SK-N-SH treated with all-trans-retinoic acid at 6 μM for 48 hours (cell line): ENCODE measurements around the gene MYH11.

ENCODE experiments used
- ATAC-seq: fragments of 200-7000 bp; cut with Tn5 transposase; 3 replicates; pipeline ENCODE4 v1.9.1; 2020; ENCODE audit warnings: mild to moderate bottlenecking, moderate library complexity
- ARNTL ChIP-seq: fragments of 450-650 bp; formaldehyde crosslinking; IDR thresholded peaks from 2 replicates; pipeline ENCODE4 v1.5.0; 2020; ENCODE audit warnings: low read depth, mild to moderate bottlenecking, moderate library complexity, borderline replicate concordance
- BACH2 ChIP-seq: fragments of 250-450 bp; sonication (Bioruptor Pico); IDR thresholded peaks from 2 replicates; pipeline ENCODE4 v1.9.0; 2021; ENCODE audit warnings: mild to moderate bottlenecking, borderline replicate concordance
- CSDC2 ChIP-seq: fragments of 250-450 bp; sonication (Bioruptor Pico); IDR thresholded peaks from 2 replicates; pipeline ENCODE4 v1.5.0; 2020; ENCODE audit warnings: mild to moderate bottlenecking, moderate library complexity
- ESRRG ChIP-seq: fragments of 250-450 bp; sonication (Bioruptor Pico); IDR thresholded peaks from 2 replicates; pipeline ENCODE4 v1.6.1; 2021; ENCODE audit warnings: mild to moderate bottlenecking
- GLIS3 ChIP-seq: fragments of 250-450 bp; sonication (Bioruptor Pico); IDR thresholded peaks from 2 replicates; pipeline ENCODE4 v1.5.0; 2020; ENCODE audit warnings: mild to moderate bottlenecking, moderate library complexity
- ISL1 ChIP-seq: fragments of 250-450 bp; sonication (Bioruptor Pico); IDR thresholded peaks from 2 replicates; pipeline ENCODE4 v2.1.2; 2022; ENCODE audit warnings: mild to moderate bottlenecking, moderate library complexity
- OSR1 ChIP-seq: fragments of 250-450 bp; sonication (Bioruptor Pico); IDR thresholded peaks from 2 replicates; pipeline ENCODE4 v1.8.0; 2022; ENCODE audit warnings: moderate library complexity, mild to moderate bottlenecking, inconsistent platforms
- PATZ1 ChIP-seq: fragments of 250-450 bp; sonication (Bioruptor Pico); IDR thresholded peaks from 2 replicates; pipeline ENCODE4 v1.8.0; 2020; ENCODE audit warnings: mild to moderate bottlenecking, moderate library complexity, borderline replicate concordance
- POU6F1 ChIP-seq: fragments of 250-450 bp; sonication (Bioruptor Pico); IDR thresholded peaks from 2 replicates; pipeline ENCODE4 v1.8.0; 2021; ENCODE audit warnings: low read depth, mild to moderate bottlenecking, moderate library complexity, borderline replicate concordance
- PPARA ChIP-seq: fragments of 250-450 bp; sonication (Bioruptor Pico); IDR thresholded peaks from 2 replicates; pipeline ENCODE4 v1.5.0; 2020; ENCODE audit warnings: mild to moderate bottlenecking, borderline replicate concordance
- RARB ChIP-seq: fragments of 250-450 bp; sonication (Bioruptor Pico); IDR thresholded peaks from 2 replicates; pipeline ENCODE4 v1.8.0; 2021; ENCODE audit warnings: mild to moderate bottlenecking, moderate library complexity
- SNAI2 ChIP-seq: fragments of 250-450 bp; sonication (Bioruptor Pico); IDR thresholded peaks from 2 replicates; pipeline ENCODE4 v1.5.0; 2020; ENCODE audit warnings: mild to moderate bottlenecking, moderate library complexity
- TCF4 ChIP-seq: fragments of 250-450 bp; sonication (Bioruptor Pico); IDR thresholded peaks from 2 replicates; pipeline ENCODE4 v1.8.0; 2021; ENCODE audit warnings: mild to moderate bottlenecking, moderate library complexity, borderline replicate concordance
- TOX ChIP-seq: fragments of 250-450 bp; sonication (Bioruptor Pico); IDR thresholded peaks from 2 replicates; pipeline ENCODE4 v1.8.0; 2021; ENCODE audit warnings: mild to moderate bottlenecking, moderate library complexity, borderline replicate concordance
- TSHZ2 ChIP-seq: fragments of 250-450 bp; sonication (Bioruptor Pico); IDR thresholded peaks from 2 replicates; pipeline ENCODE4 v1.5.0; 2020; ENCODE audit warnings: mild to moderate bottlenecking, moderate library complexity
- ZC3H10 ChIP-seq: fragments of 250-450 bp; sonication (Bioruptor Pico); IDR thresholded peaks from 2 replicates; pipeline ENCODE4 v1.5.1; 2021; ENCODE audit warnings: mild to moderate bottlenecking, moderate library complexity
- ZFP30 ChIP-seq: fragments of 450-650 bp; formaldehyde crosslinking; IDR thresholded peaks from 2 replicates; pipeline ENCODE4 v1.5.0; 2022; ENCODE audit warnings: mild to moderate bottlenecking, moderate library complexity
- ZNF565 ChIP-seq: fragments of 450-650 bp; formaldehyde crosslinking; conservative IDR thresholded peaks from 2 replicates; pipeline ENCODE4 v1.5.0; 2020; ENCODE audit warnings: low read depth, mild to moderate bottlenecking, moderate library complexity
- ZNF70 ChIP-seq: fragments of 450-650 bp; formaldehyde crosslinking; IDR thresholded peaks from 2 replicates; pipeline ENCODE4 v1.5.0; 2020; ENCODE audit warnings: mild to moderate bottlenecking, moderate library complexity
- ZNF8 ChIP-seq: fragments of 450-650 bp; formaldehyde crosslinking; IDR thresholded peaks from 2 replicates; pipeline ENCODE4 v1.5.0; 2020; ENCODE audit warnings: mild to moderate bottlenecking, moderate library complexity

Gene MYH11

GRCh38 chr16:15667091-15667742 is 189.6 kb downstream of the MYH11 start:
- TF ChIP-seq SNAI2 (CRISPR knock-in tag) (no peak), ZNF8 (CRISPR knock-in tag) (no peak), TCF4 (no peak), GLIS3 (CRISPR knock-in tag) (no peak), ISL1 (no peak), ZFP30 (no peak), TOX (CRISPR knock-in tag) (no peak), ZNF70 (CRISPR knock-in tag) (no peak), POU6F1 (CRISPR knock-in tag) (no peak), OSR1 (no peak), ZNF565 (no peak), ARNTL (CRISPR knock-in tag) (no peak), PPARA (no peak), ZC3H10 (no peak), ESRRG (no peak), RARB (no peak), BACH2 (CRISPR knock-in tag) (no peak)
- ATAC-seq: no peak

- no peak for ATAC-seq
- TF ChIP-seq PATZ1 (CRISPR knock-in tag) (no peak), CSDC2 (no peak), ZC3H10 (no peak), ESRRG (no peak), GLIS3 (CRISPR knock-in tag) (no peak), TSHZ2 (no peak), ISL1 (no peak), TOX (CRISPR knock-in tag) (no peak)
- TF ChIP-seq, all 23 proteins: peak for 0
Measured at GRCh38 chr16:15665107-15665506, 191.7 kb downstream of the MYH11 start.

GRCh38 chr16:15660203-15660601 is 196.6 kb downstream of the MYH11 start:
- TF ChIP-seq SNAI2 (CRISPR knock-in tag): no peak
- TF ChIP-seq ARNTL (CRISPR knock-in tag): no peak
- no peak for TF ChIP-seq RARB
- no peak for TF ChIP-seq TSHZ2
- no peak for TF ChIP-seq ZFP30
- ATAC-seq: no peak

GRCh38 chr16:15658556-15658955 is 198.3 kb downstream of the MYH11 start:
- ATAC-seq: no peak
- no peak for TF ChIP-seq TOX (CRISPR knock-in tag)
- no peak for TF ChIP-seq TCF4
- TF ChIP-seq POU6F1 (CRISPR knock-in tag): no peak
